DMS114 treated with DMSO at 0.1 percent for 48 hours (cell line): Measurements from ENCODE around the gene TRABD2B.

Experiments
- DNase-seq: peaks from one replicate; lab custom pipeline; 2025; ENCODE audit not compliant: unreplicated experiment; lab: John Stamatoyannopoulos, UW

TRABD2B gene

GRCh38 chr1:47764461-47765046 is 232.6 kb downstream of the TRABD2B start:
- DNase-seq: no peak

- no peak for DNase-seq
Observed at GRCh38 chr1:47763591-47764171, 233.5 kb downstream of the TRABD2B start.

GRCh38 chr1:47761974-47762373 is 235.2 kb downstream of the TRABD2B start:
- DNase-seq: no peak

- no peak for DNase-seq
Observed at GRCh38 chr1:47761201-47761930, 235.8 kb downstream of the TRABD2B start.

- DNase-seq: no peak
Observed at GRCh38 chr1:47759936-47760629, 237.1 kb downstream of the TRABD2B start.

GRCh38 chr1:47759251-47759935 is 237.8 kb downstream of the TRABD2B start:
- no peak for DNase-seq

- DNase-seq: no peak
Observed at GRCh38 chr1:47758341-47759250, 238.6 kb downstream of the TRABD2B start.

GRCh38 chr1:47757226-47757975 is 239.8 kb downstream of the TRABD2B start:
- DNase-seq: no peak

GRCh38 chr1:47756411-47756810 is 240.8 kb downstream of the TRABD2B start:
- DNase-seq: no peak

GRCh38 chr1:47756006-47756405 is 241.2 kb downstream of the TRABD2B start:
- DNase-seq: no peak

- DNase-seq: no peak
Observed at GRCh38 chr1:47755101-47755990, 241.8 kb downstream of the TRABD2B start.

GRCh38 chr1:47754221-47754620 is 243.0 kb downstream of the TRABD2B start:
- DNase-seq: no peak

GRCh38 chr1:47753808-47754207 is 243.4 kb downstream of the TRABD2B start:
- DNase-seq: no peak

- no peak for DNase-seq
Observed at GRCh38 chr1:47752559-47752958, 244.6 kb downstream of the TRABD2B start.

- no peak for DNase-seq
Observed at GRCh38 chr1:47751996-47752451, 245.2 kb downstream of the TRABD2B start.

GRCh38 chr1:47751193-47751592 is 246.0 kb downstream of the TRABD2B start:
- no peak for DNase-seq

- DNase-seq: no peak
Observed at GRCh38 chr1:47745715-47746609, 251.2 kb downstream of the TRABD2B start.
